ENCODE measurements around the gene PAK4. TPM values are rescaled to one million over a fixed set of nuclear protein-coding genes. Genes with fewer than 3 reads are reported as not detected.

Gene PAK4
- total RNA-seq, 4 donors from 2014 or later: 4.0 to 4.8 (median 4.6) TPM

DNA sequence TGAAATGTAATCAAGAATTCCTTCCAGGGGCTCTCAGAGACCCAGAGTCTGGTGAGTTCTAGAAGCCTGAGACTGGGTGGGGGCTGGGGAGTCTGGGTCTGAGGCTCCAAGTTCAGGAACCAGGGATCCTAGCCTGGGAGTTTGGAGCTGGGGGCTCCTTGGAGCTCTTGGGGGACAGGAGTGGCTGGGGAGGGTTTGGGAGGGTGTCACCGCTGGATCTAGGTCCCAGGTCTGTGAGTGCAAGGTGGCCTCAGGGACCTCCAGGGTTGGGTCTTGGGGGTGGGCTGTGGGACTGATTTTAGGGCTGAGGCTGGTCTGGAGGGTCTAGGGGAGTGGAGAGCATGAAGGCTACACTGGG, 77.4 kb downstream of the PAK4 start:
- TF ChIP-seq CTCF (IDR thresholded peaks at IDR 0.05; ENCODE audit: low read depth): no peak

DNA sequence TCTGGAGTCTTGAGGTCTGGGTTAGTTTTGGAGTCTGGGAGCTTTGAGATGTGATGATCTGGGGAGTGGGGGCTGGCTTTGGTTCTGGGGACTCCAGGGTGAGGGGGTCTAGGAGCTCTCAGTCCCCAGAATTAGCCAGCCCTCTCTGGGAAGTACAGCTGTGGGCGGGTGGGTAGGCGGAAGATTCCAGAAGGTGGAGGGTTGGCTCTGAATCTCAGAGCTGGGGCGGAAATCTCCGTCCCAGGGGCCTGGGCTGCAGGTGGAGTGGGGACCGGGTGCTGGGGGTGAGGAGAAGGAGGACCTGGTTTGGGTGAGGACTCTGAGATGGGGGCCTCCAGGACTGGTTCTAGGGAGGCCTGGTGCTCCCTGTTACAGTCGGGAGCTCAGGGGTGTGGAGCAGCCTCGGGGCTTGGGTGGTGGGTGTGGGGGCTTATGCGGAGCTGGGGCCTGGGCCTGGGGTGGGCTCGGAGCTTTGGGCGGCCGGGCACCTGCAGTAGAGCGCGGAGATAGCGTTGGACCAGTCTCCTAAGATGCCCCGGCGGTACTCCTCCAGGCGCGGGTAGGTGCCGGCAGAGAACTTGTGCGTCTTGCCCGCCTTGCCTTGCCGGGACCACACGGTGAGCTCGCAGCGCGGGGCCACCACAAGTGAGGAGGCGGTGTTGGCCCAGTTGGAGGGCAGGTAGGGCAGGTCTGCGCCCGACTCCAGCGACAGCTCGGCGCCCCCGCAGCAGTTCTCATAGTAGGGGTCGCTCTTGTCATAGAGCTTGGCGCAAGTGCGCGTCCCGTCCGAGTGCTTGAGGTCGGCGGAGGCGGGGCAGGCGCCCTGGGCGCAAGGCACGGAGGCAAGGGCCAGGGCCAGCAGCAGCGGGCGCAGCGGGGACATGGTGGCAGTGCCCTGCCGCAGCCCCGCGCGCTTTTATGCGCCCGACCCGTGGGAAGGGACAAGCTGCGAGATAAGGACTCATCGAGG, 78.1 kb downstream of the PAK4 start, which contains the start of gene SYCN:
TSS of gene SYCN (minus strand) at position 892 of the 970 bp plus-strand sequence. CDS start at position 883, 9 bp downstream.
- TF ChIP-seq CTCF (IDR thresholded peaks at IDR 0.05; ENCODE audit: low read depth): no peak

DNA sequence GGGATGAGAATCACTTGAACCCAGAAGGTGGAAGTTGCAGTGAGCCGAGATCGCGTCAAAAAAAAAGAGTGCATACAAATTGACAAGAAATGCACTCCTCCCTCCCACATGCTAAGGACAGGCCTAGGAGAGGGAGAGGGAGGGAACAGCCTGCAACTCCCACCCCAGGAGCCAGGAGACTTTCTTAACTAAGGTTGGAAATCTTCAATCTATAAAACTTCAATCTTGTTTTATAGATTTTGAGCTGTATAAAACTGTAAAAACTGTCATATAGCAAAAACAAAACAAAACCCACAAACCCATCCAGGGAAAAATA, 79.8 kb downstream of the PAK4 start:
- TF ChIP-seq CTCF (IDR thresholded peaks at IDR 0.05; ENCODE audit: low read depth): no peak

DNA sequence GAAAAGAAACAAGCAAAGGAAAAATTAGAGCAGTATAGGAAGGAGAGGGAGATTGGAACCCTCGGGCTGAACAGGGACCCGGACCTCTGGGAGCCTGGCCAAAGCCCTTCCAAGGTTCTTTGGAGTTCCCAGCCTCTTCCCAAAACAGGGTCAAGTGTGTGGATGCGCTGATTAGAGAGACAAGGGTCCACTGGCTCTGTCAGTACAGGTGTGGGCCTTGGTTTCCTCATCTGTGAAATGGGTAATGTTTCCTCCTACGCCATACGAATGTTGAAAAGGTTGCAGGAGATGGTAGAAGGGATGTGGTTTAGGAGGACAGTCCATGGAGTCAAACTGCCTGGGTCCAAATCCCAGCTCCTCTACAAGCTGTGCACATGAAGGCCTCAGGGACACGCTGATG, 80.5 kb downstream of the PAK4 start:
- no peak for TF ChIP-seq CTCF (IDR thresholded peaks at IDR 0.05; ENCODE audit: low read depth)

DNA sequence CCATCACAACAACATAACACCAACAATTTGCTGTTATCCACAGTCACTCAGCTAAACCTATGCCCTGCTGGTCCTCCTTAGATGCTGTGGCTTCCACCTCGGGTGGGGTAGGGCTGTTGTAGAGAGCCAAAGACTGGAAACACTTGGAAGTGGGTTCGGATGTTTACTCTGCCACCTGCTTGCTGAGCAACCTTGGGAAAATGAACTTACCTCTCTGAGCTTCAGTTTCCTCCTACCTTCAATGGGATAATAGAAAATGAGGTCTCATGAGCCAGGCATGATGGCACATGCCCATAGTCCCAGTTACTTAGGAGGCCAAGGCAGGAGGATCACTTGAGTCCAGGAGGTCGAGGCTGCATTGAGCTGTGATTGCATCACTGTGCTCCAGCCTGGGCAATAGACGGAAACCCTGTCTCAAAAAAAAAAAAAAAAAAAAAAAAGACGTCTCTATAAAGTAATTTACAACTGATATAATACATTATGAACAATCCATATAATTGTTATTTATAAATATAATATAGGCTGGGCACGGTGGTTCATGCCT, 81.8 kb downstream of the PAK4 start:
- no peak for TF ChIP-seq CTCF (IDR thresholded peaks at IDR 0.05; ENCODE audit: low read depth)

GRCh38 chr19:39208175-39208795, 82.7 kb downstream of the PAK4 start:
- TF ChIP-seq CTCF (IDR thresholded peaks at IDR 0.05; ENCODE audit: low read depth): no peak

- no peak for TF ChIP-seq CTCF (IDR thresholded peaks at IDR 0.05; ENCODE audit: low read depth)
Measured at GRCh38 chr19:39209196-39209595, 83.6 kb downstream of the PAK4 start.

All from subcutaneous adipose tissue (tissue), 4 donors.